ENCODE measurements around the gene PTCSC3.
"Not testable (repeated sequence)": the region's sequence is repeated elsewhere in the genome, so short reads cannot be mapped to it uniquely, and the experiment has no call there.

Gene PTCSC3

DNA sequence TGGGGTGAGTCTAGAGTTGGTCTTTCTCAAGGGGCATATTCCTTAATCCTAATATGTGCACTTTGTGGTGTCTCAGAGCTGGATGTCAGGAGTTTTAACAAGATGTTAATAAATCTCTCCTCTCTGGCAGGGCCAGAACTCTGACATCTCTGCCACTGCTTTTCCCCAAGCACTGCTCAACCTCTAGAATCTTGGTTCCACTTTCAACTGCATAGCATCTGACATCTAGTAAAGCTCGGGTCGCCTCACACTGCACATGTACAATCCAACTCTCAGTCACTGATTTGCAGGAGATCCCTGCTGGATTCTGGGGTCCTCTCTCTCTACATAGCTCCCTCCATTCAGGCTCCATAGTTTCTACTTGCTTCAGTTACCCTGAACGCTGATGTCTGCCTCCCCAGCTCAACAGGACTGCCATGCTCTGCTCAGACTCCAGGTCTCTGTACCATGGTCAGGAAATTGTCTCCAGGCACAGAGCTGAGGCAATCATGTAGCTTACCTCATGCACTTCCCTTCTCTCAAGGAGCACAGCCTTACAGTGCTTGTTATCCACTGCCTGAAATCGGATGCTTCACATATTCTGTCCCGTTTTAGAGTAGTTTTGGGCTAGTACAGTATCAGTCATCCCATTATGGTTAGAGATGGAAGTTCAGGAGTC is 1.6 kb downstream of the PTCSC3 start:
- no peak for DNase-seq (ENCODE audit: low read depth, low spot score)

- DNase-seq (ENCODE audit: low read depth, low spot score), result no peak
Measured at GRCh38 chr14:36173161-36173560, 3.4 kb downstream of the PTCSC3 start.

DNA sequence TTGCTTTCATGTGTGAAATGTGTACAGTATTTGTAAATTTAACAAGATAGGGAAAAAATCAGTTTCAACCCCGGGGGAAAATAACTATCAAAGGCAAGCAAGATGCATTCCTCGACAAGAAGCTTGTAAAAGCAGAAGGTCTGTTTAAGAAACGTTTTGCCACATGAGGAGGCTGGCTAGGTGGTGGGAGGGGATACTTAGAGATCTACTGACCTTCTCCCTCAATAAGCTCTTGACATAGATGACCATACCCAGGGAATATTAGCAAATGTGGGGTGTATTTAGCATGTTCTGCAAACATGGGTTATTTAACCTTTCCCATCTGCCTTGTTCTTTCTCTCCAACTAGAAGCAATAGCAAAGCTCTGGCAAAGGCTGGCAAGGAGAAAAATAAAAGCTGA is 4.9 kb downstream of the PTCSC3 start:
- no peak for DNase-seq (ENCODE audit: low read depth, low spot score)

DNA sequence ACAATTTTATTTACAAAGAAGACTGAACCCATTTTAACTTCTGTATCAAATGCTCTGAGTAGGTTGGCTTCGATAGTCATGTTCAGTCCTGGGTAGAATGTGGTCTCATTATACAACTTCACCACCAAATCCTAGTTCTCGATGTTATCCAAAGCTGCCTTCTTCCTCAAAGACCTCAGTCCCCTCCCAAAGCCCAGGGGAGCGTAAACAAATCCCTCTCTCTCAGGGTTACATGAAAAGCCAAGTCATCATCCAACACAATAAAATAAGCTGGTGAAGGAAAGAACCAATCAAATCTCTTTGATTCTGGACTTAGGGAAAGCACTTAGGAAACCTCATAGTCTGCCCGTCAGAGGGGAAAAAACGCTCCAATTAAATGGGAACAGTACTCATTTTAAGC is 9.1 kb downstream of the PTCSC3 start:
- no peak for DNase-seq (ENCODE audit: low read depth, low spot score)

GRCh38 chr14:36163451-36163850 is 13.1 kb downstream of the PTCSC3 start:
- DNase-seq (ENCODE audit: low read depth, low spot score), result no peak

DNA sequence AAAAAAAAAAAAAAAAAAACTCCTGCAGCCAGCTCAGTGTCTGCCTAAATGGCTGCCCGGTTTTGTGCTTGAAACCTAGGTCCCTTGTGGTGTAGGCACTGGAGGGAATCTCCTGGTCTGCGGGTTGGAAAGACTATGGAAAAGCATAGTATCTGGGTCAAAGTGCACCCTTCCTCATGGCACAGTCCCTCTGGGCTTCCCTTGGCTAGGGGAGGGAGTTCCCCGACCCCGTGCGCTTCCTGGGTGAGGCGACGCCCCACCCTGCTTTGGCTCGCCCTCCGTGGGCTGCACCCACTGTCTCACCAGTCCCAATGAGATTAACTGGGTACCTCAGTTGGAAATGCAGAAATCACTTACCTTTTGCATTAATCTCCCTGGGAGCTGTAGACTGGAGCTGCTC is 14.3 kb downstream of the PTCSC3 start:
- no peak for DNase-seq (ENCODE audit: low read depth, low spot score)

DNA sequence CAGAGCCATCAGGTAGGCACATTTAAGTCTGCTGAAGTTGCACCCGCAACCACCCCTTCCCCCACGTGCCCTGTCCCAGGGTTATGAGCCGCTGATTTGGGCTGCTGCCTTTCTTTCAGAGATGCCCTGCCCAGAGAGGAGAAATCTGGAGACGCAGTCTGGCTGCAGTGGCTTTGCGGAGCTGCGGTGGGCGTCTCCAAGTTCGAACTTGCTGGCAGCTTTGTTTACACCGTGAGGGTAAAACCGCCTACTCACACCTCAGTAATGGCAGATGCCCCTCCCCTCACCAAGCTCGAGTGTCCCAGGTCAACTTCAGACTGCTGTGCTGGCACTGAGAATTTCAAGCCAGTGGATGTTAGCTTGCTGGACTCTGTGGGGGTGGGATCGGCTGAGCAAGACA is 14.7 kb downstream of the PTCSC3 start:
- no peak for DNase-seq (ENCODE audit: low read depth, low spot score)

DNA sequence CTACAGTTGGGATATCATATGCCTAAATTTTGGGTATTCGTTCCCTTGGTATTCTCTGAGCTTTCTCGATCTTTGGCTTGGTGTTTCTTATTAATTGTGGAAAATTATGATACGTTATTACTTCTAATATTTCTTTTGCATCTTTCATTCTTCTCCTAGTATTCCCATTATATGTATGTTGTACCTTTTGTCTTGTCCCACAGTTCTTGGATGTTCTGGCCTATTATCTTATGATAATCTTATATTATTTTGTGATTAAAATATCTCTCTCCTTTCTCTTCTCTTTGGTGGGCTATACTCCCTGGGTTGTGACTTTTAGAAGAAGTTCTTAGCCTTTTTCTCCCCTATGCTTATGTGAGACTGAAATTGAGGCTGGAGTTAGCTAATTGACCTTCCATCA is 25.2 kb downstream of the PTCSC3 start:
- DNase-seq (ENCODE audit: low read depth, low spot score), result no peak

- DNase-seq (ENCODE audit: low read depth, low spot score), result no peak
Measured at GRCh38 chr14:36134038-36134437, 42.5 kb downstream of the PTCSC3 start.

DNA sequence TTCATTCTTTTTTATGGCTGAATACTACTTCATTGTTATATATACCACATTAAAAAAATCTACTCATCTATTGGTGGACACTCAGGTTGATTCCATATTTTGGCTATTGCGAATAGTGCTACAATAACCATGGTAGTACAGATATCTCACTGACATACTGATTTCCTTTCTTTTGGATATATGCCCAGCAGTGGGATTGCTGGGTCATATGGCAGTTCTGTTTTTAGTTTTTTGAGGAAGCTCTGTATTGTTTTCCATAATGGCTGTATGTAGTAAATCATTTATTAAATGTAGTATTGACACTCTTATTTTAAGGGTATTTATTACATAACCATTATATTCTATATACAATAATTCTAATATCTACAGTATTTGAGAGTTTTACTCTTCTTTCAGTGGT is 43.7 kb downstream of the PTCSC3 start:
- no peak for DNase-seq (ENCODE audit: low read depth, low spot score)

GRCh38 chr14:36130186-36130585 is 46.3 kb downstream of the PTCSC3 start:
- no peak for DNase-seq (ENCODE audit: low read depth, low spot score)

DNA sequence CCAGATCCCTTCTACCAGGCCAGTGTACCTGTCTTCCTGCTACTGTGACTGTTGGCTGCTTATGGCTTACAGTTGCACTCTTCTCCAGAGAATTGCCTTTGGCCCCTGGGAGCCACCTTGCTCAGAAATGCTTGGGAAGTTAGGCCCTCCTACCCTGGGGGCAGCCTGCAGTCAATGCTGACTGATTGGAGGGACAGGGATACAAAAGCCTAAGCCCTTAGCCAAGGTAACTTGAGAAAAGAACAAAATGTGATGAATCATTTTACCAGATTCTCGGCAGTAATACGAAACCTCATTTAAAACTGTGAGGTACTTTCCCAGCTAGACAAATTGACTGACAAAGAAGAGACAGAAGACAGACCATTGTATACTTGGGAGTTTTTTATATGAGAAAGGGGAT is 47.3 kb downstream of the PTCSC3 start:
- no peak for DNase-seq (ENCODE audit: low read depth, low spot score)

DNA sequence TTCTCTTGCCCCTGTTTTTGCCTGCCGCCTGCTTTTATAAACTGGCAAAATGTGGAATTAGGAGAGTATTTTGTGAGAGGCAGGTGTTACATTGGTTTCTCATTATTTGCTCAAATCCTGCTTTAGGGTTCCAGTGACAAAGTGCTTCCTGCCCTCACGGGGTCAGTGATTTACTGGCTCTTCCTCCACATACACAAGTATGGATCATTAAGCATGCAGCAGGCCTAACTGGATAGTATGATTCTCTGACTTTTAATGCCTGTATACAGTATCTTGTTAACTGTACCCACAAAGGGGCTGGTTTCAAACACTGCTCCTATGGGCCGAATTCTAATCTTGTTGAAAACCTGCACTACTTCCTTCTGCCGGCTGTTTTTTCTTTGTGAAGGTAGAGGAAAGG is 63.2 kb downstream of the PTCSC3 start:
- no peak for DNase-seq (ENCODE audit: low read depth, low spot score)

DNA sequence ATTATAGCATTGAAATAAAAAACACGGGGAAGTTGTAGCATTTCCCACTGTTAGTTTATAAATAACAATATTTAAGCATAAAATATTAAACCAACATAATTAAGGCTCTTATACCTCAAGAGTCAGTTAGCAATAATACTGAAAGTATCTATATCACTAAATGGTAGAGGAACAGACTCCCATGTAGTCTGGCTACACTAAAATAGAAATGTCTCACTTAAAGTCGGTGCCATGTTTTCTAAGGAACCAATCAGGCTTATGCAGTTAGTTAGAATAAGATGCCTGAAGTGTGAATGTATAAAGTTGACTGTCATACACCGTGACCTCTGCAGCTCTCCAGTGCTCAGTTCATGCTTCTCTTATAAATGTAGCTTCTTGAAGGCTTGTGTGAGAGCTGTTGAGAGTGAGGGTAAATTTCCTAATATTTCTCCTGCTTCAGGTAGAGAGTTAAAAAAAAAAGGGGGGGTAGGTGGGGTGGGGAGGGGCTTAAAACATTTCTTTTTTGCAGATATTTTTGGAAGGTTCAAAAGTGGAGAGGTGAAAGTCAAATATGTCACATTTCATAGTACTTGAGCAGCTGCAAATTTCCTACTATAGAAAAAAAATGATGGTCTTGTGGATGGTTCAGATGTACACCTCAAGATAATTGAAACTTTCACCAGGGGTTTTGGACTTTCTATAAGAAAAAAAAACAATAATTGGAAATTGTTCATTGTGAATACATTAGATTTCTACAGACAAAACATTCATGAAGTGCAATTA is 64.5 kb downstream of the PTCSC3 start:
- no peak for DNase-seq (ENCODE audit: low read depth, low spot score)

DNA sequence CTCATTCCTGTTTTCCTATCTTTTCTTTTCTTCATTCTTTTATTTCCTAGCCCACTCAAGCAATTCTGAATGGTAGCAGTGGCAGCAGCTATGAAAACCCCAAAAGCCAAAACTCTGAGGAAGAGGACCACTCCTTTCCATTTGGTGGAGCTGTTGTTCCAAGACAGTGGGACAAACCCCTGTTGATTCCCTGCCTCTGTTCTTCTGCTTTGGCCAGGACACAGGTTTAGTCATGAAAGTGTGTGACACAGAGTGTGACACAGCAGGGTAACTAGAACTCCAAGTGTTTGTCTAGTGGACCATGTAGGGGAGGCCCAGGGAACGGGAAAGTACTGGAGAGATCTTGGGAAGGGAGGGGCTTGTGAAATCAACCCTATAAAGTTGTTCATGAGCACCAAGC is 71.1 kb downstream of the PTCSC3 start:
- DNase-seq (ENCODE audit: low read depth, low spot score), result no peak

GRCh38 chr14:36104258-36104657 is 72.3 kb downstream of the PTCSC3 start:
- not testable (repeated sequence) for DNase-seq (ENCODE audit: low read depth, low spot score)

GRCh38 chr14:36099619-36100018 is 76.9 kb downstream of the PTCSC3 start:
- no peak for DNase-seq (ENCODE audit: low read depth, low spot score)

GRCh38 chr14:36097356-36097755 is 79.2 kb downstream of the PTCSC3 start:
- no peak for DNase-seq (ENCODE audit: low read depth, low spot score)

- DNase-seq (ENCODE audit: low read depth, low spot score), result no peak
Measured at GRCh38 chr14:36096090-36096489, 80.4 kb downstream of the PTCSC3 start.

DNA sequence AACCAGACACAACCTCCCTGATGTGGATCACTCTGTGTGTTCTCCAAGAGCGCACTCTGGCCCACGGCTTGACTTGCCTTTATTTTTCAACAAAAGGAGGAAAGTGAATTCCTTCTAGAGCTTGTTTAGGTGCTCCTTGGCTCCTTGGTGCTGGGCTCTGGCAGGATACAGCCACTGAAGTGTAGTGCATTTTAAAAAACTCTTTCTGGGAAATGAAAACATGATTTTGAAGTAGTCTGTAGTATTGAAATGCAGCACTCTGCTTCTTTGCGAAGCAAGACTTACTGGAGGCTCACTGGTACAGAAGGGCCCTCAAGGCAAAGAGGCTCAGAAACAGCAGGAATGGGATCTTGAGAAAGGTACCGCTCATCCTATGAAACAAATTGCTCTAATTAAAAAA is 81.6 kb downstream of the PTCSC3 start:
- no peak for DNase-seq (ENCODE audit: low read depth, low spot score)

DNA sequence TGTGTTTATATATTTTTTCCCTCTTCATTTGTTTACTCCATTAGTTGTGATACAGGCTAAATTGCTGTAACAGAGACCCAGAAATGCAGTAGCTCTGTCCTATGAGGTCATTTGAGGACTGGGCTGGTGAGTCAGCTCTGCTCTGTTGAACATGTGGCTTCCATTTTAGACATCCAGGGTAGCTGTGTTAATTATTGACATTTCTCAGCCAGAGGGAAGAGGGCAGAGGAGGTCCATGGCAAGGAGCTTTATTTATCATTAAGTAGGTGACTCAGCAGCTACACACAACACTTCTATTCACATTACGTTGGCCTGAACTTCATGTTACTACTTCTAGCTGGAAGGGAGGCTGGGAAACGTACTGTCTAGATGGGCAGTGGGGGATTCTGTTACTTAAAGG is 85.4 kb downstream of the PTCSC3 start:
- peak; percentile 15 for DNase-seq (ENCODE audit: low read depth, low spot score)

GRCh38 chr14:36087411-36087810 is 89.1 kb downstream of the PTCSC3 start:
- DNase-seq (ENCODE audit: low read depth, low spot score), result no peak

GRCh38 chr14:36086629-36087395 is 89.7 kb downstream of the PTCSC3 start:
- DNase-seq (ENCODE audit: low read depth, low spot score), result no peak
